ENCODE results near the gene DRD2. TPM values are rescaled to one million over a fixed set of nuclear protein-coding genes. Genes with fewer than 3 reads are reported as not detected.

Gene DRD2
- total RNA-seq, 1 donor from 2014 or later = not detected

DNA sequence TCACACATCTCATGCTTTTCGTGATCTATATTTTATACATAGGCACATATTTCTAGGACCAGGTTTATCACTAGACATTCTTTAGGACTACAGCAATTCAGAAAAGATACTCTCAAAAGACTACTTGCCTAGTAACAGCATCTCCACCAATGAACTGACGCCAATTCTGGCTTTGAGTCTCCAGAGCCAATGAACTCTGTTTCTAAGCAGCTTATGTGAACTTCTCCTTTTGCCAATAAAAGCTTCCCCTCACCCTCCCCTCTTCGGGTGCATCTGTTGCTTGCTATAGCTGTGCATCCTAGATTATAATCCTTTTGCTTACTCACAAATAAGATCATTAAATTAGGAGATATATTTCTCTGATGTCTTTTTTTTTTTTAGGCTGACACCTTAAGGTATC, 99.0 kb downstream of the DRD2 start:
- intact Hi-C loops (cut with micrococcal nuclease) = no loop called here

DNA sequence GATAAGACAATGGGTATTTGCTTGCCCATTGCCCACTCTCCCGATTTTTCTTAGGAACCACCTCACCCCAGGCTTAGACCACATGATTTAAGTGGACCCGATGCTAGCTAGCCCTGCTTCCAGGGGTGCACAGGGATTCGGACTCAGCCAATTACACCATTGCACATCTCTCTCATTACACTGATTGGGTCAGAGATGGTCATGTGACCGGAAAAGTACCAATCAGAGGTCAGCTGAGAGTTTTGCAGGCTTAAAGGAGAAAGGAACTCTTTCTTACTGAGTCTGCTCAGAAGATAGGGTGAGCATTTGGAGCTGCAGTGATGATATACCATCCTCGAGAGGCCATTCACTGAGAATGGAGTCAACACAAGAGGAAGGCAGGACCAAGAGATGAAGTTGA, 99.8 kb downstream of the DRD2 start:
- intact Hi-C loops (cut with micrococcal nuclease) = no loop called here

DNA sequence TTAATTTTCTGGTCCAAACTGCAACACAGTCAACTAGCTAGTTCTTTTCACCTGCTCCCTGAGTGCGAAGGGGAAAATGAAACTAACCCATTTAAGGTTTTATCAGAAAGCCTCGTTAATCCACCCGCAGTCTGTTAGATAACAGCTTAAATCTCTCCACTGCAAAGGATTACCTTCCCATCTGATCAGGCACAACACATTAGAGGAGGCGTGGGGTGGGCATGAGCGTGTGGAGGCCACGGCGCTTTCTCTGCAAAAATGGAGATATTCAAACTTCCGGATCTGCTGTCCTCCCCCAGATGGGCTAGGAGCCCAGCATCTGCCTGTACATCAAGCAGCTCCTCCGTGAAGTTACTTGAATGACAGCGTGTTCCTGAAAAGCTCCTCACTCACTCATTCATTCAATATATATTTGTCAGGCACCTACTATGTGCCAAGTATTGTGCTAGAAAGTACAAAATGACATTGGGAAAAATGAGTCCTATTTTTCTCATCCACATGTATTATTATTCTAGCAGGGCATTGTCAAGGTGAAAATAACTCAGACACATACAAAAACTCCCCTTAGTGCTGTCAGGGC, 101.1 kb downstream of the DRD2 start:
- intact Hi-C loops (cut with micrococcal nuclease) = no loop called here

GRCh38 chr11:113373306-113373705, 101.9 kb downstream of the DRD2 start:
- intact Hi-C loops (cut with micrococcal nuclease) = no loop called here

GRCh38 chr11:113372309-113372708, 102.9 kb downstream of the DRD2 start:
- intact Hi-C loops (cut with micrococcal nuclease) = no loop called here

- intact Hi-C loops (cut with micrococcal nuclease) = no loop called here
These were observed 104.6 kb downstream of the DRD2 start for GRCh38 chr11:113370634-113371033.

DNA sequence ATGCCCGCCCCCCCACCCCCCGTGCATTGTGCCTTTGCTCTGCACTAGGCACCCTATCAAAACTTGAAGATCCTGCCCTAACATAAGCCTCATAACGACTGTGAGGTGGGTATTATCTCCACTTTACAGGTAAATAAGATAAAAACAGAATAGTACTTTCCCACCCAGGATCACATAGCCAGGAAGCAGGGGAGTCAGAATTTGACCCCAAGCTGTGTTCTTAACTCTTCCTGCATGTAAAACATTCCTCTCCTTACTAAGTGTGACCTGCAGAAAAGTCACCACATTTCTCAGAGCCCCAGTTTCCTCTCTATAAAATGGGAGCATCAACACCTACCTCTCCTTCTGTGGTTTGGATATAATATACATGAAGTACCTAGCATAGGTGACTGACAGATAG, 105.8 kb downstream of the DRD2 start:
- intact Hi-C loops (cut with micrococcal nuclease) = no loop called here

DNA sequence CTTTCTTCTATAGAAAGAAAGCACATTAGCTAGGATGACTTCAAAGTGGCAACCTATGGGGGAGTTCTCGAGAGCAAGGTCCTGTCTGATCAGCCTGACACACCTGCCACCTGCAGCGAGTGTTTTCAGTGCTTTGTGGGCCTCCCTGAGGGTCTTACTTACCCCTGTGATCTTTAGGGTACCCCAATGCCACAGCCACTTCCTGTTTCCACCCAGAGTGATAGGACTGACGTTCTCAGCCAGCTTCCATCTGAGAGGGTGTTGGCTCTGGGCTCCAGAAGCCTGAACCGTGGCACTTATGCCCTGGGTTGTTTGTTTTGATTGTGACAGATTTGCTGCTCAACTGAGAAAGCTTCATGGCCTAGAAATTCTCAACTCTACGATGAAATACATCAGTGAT, 109.3 kb downstream of the DRD2 start:
- intact Hi-C loops (cut with micrococcal nuclease) = no loop called here

DNA sequence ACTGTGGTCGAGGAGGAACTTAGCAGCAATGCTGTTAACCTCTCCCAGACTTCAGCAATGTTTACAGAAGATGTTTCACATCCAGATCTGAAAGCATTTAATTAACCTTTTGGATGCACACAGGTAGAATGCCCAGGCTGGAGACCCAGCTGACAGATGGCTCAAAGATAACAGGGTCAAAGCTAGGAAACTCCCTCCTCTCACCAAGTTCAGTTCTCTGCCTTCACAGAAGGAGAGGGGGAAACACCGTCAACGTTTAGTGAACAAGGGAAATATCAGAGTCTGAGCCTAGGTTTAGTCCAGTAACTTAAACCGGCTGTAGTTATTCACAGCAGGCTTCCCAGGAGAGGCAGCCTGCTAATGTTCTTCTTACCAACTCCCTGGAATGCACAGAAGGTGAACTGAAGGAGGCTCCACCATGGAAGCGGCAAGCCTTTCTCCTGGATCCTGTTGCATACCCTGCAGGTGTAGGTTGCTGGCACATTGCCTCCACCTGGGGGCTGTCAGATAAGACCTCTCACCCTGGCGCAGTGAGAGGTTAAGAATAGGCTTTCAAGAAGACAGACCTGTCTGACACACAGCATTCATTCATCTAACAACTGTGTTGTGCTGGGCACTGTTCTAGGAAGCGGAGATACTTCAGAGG, 111.1 kb downstream of the DRD2 start:
- intact Hi-C loops (cut with micrococcal nuclease) = no loop called here

GRCh38 chr11:113363406-113363805, 111.8 kb downstream of the DRD2 start:
- intact Hi-C loops (cut with micrococcal nuclease) = no loop called here

Other genes starting within 250 kb of the DRD2 start
- gene TTC12, start 160.8 kb downstream of the DRD2 start, total RNA-seq = 7.8 and 9.8 TPM in 2 replicates
- gene ANKK1, start 87.6 kb downstream of the DRD2 start, total RNA-seq = 0.14 TPM in 1 of 2 replicates, not detected in the other
- gene TMPRSS5, start 230.9 kb upstream of the DRD2 start, total RNA-seq = 0.48 and 0.66 TPM in 2 replicates

All from T-helper 2 cell treated with Interferon-gamma antibody and Interleukin-4, amounts not matched to agents 100 ng/mL and 5 ng/mL, for 36 hours (primary cell).